Globus pallidus (tissue), 1 donor: ENCODE results near the gene TBC1D16.
"Not testable (repeated sequence)": the region's sequence is repeated elsewhere in the genome, so short reads cannot be mapped to it uniquely, and the experiment has no call there.

Source experiments
- DNase-seq: peaks from one replicate; pipeline ENCODE4 v3.0.0-alpha.2; 2015; ENCODE audit warnings: low spot score

The TBC1D16 gene

DNA sequence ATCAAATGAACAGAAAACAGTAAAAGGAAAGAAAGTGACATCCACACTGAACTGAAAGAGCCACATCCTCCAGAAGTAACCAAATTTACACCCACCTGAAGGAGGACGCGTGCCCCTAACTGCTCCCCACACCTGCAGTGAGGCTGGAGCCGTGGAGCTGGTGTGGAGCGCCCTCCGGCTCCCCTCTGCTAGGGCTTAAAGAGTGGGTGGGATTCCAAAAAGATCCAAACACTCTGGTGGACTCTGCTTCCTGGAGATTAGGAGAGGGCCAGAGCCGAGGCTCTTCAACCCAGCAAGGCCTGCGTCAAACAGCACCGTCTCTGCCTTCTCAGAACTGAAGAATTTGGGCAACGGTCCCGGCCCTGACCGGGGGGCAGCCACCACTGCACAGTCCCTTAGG is 16.0 kb upstream of the TBC1D16 start:
- DNase-seq = no peak

DNA sequence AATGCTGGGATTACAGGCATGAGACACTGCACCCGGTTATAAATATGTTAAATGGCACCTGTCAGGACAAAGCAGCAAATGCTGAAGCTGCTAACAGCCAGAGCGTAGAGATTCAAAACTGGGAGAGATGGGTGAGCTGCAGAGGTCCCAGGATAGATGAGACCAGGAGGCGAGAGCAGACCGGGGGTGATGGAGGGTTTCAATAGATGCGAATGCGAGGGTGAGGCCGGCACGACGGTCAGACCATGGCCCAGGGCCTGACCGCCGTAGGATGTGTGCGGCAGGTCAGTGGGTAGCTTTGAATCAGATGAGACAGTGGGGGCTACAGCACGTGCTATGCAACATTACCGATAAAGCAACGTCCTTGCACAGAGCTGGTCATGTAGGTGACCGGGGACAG is 15.0 kb upstream of the TBC1D16 start:
- DNase-seq = no peak

DNA sequence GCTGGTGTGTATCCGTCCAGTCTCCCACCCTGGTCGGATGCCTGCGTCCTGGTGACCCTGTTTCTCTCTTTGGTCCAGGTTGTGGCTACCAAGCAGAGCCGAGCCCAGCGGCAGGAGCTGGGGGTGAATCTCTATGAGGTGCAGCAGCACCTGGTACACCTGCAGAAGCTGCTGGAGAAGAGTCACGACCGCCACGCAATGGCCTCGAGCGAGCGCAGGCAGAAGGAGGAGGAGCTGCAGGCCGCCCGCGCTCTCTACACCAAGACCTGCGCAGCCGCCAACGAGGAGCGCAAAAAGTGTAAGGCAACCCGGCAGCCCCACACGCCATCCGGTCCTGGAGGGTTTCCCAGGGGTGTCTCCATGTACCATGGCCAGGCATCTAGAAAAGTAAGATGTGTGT is 14.3 kb upstream of the TBC1D16 start:
- no peak for DNase-seq

DNA sequence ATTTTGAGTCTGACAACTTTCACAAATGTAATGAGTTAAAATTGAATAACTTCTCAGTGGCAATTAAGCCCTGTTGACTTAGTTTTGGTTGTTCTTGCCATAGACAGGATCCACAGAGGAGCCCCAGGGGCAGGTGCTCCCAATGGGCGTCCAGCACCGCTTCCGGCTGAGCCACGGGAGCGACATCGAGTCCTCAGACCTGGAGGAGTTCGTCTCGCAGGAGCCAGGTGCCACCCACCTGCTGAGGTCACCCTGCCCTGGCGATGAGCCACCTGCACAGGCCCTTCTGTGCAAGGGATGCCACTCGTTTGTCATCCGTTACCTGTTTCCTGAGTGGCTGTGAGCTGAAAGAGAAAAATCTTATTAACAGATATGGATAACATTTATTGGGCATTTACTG is 11.5 kb upstream of the TBC1D16 start:
- no peak for DNase-seq

- not testable (repeated sequence) for DNase-seq
Measured at GRCh38 chr17:80046709-80047108, 11.0 kb upstream of the TBC1D16 start.

DNA sequence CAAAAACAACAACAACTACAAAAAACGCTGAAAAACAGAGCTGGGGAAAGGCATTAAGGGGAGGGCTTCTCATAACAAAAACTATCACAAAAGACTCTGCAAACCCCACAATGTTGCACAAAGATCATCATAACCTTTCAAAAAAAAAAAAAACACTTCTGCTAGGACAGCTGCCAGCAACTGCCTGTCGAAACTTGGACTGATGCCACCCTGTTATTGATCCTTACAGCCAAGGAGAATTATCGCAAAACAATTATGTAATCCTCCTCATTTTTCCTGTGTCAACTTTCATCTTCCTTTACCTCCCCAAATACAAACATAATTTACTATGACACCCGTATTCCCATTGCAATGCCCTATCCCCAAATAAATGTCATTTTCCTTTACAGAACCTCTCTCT is 10.0 kb upstream of the TBC1D16 start:
- DNase-seq = no peak

DNA sequence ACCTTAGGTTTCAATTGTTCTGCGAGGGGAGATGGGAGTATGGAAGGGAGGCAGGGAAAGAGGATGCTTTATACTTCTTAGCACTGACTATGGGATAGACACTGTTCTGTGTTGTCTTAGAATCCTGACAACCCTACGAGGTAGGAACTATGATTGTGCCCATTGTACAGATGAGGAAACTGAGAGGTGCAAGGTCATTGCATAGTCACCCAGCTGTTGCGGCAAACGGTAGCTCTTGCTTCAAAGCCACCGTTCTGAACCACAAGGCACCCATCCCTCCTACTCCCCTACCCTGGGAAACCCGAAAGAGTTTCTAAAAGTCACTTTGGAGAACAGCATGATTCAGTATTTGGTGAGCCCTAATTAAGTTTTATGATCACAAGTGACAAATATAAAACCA is 8.3 kb upstream of the TBC1D16 start:
- DNase-seq = no peak

- DNase-seq = peak; percentile 21
Measured at GRCh38 chr17:80036715-80037477, 1.2 kb upstream of the TBC1D16 start.

GRCh38 chr17:80035937-80036714 is 454 bp upstream of the TBC1D16 start, which contains the start of gene CCDC40:
TSS of gene CCDC40 (plus strand) at chr17:80036642. CDS start at chr17:80036663, 21 bp downstream.
- DNase-seq = peak; percentile 73

DNA sequence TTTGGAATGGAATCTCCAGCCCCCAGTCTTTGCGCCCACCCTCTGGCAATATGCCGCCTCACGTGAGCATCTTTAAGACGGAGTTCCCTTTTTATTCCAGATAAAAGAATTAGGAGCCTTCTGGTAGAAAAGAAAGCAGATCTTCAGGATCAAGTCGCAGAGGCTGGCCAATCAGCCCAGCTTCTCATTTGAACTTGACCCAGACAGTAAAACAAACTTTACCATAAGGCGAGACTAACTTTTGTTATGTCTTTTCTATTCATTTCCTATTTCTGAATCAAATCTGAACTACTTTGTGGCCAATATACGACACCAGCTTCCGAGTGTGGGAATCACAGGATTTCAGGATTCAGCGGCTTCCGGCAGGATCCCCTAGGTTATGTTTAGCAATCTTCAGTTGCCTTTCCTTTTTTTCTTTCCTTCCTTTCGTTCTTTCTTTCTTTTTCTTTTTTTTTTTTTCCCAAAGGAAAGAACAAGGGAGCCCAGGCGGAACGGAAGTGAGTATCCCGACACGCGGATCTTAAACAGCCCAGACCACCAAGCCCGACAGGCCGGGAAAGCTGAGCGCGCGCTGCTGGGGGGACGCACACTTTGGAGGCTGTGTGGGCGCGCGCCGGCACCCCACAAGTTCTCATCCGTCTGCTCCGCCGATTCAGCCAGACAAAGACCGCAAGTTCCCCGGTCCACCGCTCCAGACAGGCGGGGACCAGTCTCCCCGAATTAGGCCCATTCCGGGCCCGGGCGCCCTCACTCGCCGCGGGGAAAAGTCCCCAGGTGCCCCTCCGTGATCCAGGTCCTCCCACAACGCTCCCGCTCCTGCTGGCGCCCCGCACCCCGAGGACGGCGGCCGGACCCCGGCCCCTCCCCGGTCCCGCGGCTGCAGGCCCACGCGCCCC is 633 bp downstream of the TBC1D16 start:
- peak; percentile 14 for DNase-seq

DNA sequence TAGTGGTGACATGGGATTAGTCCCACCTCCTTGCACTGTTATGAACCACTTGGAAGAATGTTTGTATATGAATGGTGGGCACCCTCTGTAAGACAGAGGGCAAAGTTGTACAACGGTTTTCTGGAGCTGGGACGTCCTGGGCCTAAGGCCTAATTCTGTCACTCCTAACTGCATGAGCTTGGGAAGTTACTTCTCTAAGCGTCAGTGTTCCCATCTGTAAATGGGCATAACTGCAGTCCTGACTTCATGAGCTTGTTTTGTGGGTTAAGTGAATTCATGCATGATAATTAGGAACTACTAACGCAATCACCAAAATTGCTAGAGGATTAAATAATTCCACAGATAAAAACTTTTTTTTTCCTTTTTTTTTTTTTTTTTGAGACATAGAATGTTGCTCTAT is 1.8 kb downstream of the TBC1D16 start:
- no peak for DNase-seq

DNA sequence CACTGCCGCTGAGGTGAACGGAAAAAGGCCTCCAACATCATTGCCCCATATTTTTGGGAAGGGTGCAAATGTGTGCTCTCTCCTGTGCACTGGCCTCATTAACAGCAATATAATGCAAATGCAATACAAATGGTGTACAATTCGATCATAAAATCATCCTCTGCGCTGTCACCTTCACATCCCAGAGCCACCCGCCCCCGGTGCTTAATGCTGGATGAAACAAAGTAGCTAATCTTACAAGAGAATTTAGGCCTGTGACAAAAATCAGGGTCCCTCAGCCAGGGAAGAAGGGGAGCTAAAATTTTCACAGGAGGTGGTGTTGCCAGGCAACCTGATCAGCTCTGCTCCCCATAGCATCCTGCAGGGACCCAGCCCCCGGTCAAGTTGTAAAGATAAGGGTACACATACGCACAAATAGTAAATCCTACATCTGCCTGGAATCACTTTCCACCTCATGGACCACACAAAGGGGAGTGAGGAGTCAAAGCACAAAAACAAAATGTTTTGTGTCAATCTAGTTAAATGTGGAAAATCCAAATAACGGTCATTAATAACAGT is 3.0 kb downstream of the TBC1D16 start:
- DNase-seq = no peak

DNA sequence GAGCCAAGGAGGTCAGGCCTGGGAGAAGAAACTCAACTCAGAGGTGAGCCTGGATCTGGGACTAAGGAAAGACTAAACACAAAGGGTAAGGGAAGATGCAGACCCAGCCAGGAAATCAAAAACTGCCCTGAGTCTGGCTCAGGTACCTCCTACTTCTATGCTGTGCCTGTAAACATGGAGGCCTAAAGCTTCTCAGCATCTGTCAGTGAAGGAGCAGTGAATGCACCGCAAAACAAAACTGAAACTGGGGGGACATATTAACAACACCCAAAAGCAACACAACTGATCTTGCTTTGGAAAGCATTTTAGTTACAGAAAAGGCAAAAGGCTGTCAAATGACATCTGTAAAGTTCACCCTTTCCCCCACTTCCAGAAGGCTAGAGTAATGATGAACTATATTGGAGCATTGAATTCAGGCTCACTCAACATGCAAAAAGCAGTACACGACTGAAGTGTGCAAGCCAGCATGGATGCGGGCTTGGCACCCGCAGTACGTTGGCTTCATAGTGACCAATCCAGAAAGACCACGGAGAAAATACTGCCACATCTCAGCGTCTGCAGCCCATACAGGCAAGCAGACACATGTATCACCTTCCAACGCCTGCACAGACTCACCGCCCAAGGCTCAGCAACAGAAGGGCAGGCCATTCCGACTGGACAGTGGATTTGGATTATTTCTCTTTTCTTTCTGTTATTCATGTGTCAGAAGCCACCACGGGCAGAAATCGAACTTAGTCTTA is 3.8 kb downstream of the TBC1D16 start:
- DNase-seq = no peak

DNA sequence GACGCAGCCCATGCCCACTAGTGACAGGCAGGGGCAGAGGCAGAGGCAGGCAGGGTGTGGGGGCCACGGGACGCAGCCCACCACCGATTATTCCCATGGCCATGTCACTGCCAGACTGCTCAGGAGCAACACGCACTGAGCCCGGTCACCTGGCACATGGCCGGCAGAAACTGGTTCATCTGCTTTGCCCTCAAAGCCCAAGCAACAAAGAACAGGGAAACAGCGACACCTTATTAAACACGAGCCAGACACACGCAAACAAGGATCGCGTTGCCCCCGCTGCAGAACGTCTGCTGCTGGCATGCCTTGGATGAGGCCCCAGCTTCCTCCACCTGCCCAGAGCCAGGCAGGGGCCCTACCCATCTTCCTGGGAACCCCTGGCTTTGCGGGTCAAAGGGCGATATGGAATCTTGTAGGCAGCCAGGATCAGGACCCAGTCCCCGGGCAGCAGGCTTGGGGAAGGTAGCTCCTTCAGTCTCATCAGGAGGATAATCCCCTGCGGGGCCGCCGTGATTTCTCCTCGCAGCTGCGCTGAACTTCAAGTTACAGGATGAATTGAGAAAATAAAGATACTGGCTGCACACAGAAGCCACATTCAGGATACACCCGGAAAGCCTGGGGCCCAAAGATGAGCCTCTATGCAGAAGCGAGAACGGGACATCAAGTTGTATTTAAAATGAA is 4.8 kb downstream of the TBC1D16 start:
- DNase-seq = no peak

DNA sequence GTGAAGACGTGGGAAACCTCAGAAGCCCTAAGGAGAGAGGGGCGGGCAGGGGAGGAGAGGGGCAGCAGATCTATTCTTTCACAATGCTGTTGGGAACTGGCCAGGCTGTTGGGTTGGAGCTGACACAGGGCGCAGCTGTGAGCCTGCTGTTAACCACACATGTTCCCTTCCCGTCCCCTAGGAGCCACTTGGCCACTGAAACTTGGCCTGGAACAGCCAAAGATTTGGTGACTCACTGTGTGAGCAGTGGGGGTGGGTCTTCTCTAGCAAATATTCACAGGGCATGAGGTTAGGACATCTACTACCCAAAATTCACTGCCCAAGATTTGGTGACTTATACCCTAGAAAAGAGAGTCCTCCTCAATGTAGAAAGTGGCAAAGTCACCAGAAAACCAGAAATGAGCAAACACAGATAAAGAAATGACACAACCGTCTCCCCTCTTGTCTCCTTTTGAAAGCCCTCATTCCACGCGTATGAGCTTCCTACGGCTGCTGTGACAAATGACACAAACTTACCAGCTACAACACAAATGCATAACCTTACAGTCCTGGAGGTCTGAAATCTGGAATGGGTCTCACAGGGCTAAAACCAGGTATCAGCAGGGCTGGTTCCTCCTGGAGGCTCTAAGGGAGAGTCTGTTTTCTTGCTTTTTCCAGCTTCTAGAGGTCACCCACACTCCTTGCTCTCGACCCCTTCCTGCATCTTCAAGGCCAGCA is 6.3 kb downstream of the TBC1D16 start:
- peak; percentile 15 for DNase-seq

- DNase-seq = no peak
Measured at GRCh38 chr17:80028030-80028429, 7.6 kb downstream of the TBC1D16 start.

DNA sequence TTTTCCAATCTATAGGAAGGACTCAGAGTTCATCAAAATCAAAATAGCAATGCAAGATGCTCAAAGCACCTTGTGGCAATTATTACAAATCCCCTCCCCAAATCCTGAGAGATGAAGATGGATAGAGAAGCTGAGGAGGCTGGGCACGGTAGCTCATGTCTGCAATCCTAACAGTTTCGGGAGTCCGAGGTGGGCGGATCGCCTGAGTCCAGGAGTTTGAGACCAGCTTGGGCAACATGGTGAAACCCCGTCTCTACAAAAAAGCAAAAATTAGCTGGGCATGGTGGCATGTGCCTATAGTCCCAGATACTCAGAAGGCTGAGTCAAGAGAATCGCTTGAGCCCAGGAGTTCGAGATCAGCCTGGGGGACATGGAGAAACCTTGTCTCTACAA is 8.6 kb downstream of the TBC1D16 start:
- DNase-seq = no peak

GRCh38 chr17:80026359-80027042 is 9.2 kb downstream of the TBC1D16 start:
- no peak for DNase-seq

DNA sequence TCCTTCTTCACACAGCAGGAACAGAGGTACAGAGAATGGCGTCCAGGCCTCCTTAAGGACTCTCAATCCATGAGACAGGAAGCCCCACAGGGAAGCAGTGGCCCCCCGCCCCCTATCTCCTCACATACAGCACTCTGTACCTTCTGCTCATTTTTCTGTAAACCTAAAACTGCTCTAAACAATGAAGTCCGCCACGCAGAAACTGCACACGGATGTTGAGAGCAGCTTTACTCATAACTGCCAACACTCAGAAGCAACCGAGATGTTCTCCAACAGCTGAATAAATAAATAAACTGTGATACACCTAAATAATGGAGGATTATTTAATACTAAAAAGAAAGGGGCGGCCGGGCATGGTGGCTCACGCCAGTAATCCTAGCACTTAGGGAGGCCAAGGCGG is 9.9 kb downstream of the TBC1D16 start:
- DNase-seq = no peak

DNA sequence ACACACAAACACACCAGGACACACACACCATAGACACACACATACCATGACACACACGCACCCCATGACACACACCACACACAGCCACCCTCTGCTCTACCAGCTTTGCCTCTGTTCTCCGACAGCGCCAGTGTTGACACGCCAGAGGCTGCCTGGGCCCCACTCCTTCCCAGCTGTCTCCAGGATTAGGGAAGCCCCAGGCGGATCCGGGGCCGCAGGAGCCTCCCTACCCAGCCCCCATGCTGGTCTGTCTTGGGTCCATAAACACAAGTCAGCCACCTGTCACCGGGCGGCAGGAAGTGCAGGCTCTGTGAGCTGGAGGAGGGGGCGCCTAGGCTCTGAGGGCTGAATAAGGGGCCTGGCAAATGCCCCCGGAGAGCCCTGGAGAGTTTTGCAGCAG is 10.5 kb downstream of the TBC1D16 start:
- no peak for DNase-seq
